ELR (cell line): Measurements from ENCODE around the gene M1AP.
A peak's percentile ranks its signal among the peaks of the same experiment; 100 is the strongest.

ENCODE experiments used
- DNase-seq: peaks from one replicate; pipeline ENCODE4 v3.0.0-alpha.2; 2015; ENCODE audit warnings: low read depth

M1AP gene

DNA sequence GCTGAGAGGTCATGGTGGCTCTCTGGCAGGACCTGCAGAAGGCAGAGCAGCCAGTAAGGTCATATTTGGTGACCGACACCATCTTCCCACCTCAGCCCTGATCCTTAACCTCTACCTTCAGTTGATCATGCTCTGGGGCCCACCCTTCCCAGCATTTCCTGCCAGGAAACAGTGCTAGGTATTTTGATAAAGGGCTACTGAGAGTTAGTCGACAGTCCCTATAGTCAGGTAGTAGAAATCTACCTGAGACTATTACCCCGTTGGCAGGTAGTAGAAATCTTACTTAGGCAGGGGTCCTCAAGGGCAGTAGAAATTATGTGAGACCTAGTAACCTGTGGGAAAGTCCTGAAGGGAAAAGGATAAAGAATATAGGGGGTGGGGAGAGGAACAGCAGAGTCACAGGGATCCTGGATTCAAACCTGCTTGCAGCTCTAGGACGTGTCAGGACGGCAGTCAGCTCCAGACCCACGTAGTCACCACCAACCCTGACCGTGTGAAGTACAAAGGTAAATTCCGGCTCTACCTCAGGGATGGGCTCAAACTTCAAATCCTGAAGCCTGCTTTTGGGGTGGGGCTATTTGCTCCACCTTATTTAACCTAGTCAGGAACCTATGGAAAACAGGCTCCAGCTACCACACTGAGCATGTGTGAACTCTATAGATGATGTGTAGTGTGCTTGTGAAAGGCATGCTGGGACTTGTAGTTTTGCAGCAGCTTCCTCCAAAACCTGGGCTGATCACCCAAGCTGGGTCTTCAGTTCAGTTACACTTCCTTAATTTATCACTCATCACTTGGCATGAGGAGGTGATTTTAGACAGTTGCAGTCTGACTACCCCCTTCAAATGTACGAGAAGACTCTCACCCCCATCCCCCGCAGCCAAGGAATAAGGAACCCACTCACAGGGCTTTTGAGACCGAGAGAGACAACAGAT lies 122.1 kb downstream of the M1AP start, which contains the start of gene DQX1:
DQX1 (minus strand) TSS at position 515 of the 932 bp plus-strand sequence; CDS start at position 13, 502 bp downstream.
- DNase-seq, result peak; percentile 64

DNA sequence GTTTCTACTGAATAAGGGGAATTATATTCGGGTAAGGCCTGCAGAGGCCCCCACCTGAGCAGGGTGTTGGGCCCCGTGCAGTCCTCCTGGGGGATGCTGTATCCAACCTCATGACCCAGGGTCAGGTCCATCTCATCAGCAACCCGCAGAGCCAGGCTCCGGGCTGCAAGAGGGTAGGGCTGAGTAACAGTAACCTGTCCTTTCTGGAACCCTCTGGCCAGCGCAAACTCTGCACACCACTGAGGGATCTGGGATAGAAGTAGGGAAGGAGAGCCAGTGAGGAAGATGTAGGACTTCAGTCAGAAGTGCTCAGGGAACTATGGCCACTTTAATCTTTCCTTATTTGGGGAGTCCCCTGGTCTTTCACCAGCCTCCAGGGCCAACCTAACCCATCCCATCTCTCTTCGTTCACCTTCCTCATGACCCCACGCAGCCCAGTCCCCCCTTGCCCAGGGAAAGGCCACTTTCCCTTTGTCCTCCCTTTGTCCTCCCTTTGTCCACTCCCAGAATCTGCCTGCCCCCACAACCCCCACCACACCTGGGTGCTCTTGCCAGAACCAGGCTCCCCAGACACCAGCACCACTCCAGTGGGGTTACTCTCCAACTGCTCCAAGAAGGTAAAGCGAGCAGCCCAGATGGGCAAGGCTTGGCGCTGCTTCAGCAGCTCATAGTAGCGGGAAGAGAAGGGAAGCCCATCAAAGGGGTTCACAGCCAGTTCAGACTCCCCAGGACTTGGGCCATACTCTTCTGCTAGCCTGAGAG lies 123.0 kb downstream of the M1AP start:
- DNase-seq, result no peak

DNA sequence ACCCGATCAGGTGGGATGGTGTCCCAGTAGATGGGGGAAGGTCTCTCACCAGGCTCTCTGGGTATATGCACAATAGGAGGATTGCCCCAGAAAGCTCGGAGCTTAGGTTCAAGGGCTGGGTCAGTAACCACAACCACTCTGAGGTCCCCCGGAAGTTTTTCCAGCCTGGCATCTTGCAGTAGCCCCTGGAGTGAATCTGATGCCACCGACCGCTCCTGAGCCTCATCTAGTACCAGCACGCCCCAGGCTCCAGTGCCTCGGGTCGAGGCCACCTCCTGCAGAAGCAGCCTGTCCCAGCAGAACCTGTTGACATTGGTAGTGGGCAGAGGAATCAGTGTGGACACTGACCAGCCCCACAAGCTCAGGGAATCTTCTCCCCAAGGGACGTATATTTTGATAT lies 124.1 kb downstream of the M1AP start:
- DNase-seq, result no peak

DNA sequence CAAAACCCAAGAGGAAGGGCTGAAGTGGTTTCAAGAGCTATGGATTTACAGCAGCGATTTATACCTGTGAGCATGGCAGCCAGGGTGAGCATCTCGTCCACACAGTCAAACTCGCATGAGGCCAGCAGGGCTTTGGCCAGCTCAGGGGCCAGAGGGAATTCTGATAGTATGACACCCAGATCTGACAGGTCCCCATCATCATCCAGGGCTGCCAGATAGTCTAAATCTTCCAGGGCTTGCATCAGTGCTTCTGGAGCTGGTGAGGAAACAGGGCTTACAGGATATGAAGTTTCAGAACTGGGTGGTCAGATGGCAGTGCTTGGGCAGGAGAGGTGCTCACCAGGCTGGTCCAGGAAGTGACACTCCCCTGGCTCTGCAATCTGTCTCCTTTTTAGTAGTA lies 125.6 kb downstream of the M1AP start:
- no peak for DNase-seq

DNA sequence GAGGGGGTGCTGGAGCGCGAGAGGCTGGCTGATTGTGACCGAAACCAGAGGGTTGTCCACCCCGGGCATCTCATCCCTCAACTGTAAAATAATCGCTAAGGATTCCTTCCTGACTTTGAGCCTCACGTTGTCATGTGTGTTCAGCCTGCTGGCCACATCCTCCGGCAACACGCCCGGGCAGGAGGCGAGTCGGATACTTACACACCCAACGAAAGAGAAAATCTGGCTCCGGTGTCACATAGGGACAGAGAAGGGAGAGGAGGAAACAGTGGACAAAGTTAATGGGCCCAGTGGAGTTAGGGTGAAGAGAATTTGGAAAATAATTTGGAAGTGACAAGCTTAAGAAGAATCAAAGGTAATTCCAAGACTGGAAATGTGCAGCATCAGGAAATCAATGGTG lies 131.5 kb downstream of the M1AP start:
- no peak for DNase-seq

DNA sequence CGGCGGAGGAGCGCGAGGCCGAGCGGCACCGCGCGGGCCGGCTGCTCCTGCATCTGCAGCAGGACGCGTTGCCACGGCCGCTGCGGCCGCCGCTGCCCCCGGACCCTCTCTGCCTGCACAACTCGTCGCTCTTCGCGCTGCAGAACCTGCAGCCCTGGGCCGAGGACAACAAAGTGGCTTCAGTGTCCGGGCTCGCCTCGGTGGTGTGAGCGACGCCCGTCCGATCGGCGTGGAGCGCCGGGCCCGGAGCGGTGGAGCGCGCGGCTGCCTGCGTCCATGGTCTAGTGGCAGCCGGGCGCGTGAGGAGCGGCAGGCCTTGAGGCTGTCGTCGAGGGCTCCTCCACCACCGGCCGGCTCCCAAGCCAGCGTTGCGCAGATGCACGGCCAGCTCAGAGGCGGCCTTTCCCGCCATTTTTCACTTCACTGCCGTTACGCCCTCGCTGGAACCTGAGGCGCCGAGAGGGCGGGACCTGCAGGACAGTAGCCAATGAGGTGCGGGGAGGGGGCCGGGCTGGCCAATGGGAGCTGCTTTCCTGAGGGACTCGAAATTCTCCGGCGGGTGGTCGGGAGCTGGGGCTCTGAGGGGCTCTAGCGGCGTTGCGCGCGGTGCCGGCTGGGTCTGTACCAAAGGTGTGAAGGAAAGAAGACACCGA lies 132.0 kb downstream of the M1AP start:
- DNase-seq, result no peak

DNA sequence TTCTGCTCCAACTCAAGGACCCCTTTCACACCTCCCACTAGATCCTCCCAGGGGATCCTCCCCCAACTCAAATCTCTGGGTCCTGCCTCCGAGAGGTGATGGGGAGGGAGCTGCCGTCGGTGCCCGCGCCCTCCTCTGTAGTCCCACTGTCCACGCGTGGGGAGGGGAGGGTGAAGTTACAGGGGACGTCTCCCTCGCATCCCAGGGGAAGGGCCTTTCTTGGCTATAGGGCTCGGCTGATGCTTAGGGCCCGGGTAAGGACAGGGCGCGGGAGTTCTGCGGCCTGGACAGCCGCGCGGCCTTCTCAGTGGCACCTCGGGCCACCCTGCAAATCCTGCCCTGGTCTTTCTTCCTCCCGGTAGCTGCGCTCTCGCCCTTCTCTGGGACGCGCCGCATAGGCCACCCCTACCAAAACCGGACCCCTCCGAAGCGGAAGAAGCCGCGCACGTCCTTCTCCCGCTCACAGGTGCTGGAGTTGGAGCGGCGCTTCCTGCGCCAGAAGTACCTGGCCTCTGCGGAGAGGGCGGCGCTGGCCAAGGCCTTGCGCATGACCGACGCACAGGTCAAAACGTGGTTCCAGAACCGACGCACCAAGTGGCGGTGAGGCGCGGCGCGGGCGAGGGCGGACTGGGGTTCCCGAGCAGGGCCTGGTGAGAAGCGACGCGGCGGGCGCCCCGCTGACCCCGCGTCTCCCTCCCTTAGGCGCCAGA lies 132.7 kb downstream of the M1AP start:
- no peak for DNase-seq

DNA sequence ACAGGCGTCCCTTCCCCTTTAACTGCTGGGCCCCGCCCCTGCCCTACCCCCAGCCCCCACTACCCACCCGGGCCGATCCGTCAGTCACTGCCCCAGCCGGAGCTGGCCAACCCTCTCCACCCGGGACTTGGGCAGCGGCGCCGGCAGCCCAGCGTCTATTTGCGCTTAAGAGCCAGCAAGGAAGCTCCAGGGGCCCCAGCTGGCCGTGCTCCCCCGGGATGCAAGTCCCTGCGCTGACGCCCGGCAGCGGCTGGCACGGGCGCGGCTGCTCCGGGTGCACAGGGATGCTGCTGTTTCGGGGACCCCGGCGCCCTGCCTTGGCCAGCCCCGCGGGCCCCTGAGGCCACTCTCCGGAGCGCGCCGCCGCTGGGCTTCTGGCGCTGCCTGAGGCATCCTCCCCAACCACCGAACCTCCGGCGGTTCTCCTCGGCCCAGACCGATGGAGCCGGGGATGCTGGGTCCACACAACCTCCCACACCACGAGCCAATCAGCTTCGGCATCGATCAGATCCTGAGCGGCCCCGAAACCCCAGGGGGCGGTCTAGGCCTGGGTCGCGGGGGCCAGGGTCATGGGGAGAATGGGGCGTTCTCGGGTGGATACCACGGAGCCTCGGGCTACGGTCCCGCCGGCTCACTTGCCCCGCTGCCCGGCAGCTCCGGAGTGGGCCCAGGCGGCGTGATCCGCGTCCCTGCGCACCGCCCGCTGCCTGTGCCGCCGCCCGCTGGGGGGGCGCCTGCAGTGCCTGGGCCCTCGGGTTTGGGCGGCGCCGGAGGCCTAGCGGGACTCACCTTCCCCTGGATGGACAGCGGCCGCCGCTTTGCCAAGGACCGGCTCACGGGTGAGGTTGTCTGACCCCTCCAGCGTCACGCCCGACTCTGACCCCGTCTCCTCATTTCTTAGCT lies 133.5 kb downstream of the M1AP start, which contains the start of gene TLX2:
TLX2 (plus strand) TSS at position 83 of the 903 bp plus-strand sequence; CDS start at position 440, 357 bp downstream.
- DNase-seq, result no peak

DNA sequence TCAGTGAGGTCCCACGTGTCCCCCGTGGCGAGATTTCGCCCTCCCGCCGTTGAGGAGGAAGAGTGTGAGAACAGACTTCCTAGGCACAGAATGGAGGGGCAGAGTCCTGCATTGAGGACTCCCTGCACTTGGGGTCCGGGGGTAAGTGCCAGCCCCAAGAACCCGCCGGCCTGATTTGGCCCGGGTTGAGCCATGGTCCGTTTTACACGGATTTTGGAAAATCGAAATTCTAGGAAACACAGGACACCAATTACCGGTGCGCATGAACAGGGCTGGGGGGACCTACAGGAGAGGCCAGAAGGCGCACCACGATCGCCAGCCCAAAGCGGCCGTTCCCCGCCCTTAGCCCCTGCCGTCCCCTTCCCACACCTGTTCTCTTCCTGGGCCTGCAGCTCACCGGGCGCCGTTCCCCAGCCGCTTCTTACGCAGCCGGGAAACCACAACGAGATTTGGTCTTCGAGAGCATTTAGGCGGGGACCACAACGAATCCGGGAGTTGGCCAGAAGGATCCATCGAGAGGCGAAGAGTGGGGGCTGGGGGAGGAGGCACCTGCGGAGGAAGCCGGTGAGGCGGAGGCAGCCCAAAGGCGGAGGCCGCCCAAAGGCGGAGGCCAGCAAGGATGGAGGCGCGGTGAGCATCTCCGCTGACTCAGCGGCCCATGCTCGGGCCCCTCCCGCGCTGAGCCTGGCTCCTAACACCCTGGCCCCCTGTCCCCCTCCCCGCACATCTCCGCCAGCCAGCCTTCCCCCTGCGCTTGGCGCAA lies 134.3 kb downstream of the M1AP start:
- no peak for DNase-seq

DNA sequence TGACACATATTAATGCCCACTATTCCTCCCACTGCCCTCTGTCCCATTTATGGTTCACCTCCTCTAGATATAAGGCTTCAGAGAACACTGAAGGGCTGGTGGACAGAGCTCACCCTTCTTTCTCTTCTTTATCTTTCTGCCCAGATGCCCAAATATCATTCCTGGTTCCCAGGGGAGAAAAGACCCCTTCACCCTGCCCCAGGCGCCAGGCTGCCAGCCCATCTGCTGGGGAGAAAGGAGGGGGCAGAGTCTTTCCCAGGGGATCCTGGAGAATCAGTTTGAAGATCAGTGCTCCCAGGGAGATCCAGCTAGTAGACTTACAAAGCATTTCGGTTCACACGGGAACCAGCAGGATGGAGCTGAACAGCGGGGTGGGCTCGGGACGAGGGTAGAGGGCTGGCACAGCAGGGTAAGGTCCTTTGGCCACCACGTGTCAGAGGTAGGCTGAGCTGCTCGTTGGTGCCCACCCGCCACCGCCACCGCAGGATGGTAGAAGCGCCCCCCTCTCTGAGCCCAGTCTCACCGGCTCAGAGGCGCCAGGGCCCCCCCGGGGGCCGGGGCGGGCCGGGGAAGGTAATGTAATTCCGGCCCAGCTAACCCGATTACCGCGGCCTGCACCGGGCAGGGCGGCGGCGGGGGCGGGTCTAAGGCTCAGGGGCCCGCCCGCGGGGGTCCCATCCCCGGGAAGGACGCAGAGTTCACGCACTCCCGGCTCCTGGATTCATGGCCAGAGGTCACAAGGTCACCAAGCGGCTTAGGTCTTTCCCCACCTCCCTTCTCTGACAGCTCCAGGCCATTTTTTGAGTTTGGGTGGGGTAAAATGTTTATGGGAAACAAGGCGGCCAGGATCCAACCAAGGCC lies 135.2 kb downstream of the M1AP start:
- DNase-seq, result no peak

DNA sequence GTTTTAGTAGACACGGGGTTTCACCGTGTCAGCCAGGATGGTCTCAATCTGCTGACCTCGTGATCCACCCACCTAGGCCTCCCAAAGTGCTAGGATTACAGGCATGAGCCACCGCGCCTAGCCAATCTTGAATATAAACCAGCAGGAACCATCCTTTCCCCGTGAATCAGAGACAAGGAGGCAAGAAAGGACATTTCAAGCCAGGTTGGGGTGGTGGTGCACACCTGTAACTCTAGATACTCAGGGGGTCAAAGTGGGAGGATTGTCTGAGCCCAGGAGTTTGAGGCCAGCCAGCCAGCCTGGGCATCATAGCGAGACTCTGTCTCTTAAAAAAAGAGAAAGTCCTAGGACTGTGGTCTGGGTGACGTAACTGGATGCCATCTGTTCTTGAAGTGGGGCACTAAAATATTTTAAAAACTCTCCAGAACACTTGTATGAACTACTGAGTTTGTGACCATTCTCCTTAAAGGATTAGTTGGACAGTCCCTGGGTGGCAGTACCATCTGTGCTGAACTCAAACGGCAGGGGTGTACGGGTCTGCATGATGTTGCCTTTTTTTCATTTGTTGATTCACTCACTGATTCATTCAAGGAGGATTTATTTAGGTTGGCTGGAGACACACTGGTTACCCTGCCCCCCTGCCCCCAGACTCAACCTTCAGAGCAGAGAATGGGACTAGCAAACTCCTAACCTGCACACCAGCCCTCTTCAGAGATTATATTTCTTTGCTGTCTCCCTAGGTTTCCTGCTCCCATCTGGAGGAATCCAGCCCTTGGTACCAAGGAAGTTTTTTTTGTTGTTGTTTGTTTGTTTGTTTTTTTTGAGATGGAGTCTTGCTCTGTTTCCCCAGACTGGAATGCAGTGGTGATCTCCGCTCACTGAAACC lies 136.8 kb downstream of the M1AP start:
- DNase-seq, result peak; percentile 40

DNA sequence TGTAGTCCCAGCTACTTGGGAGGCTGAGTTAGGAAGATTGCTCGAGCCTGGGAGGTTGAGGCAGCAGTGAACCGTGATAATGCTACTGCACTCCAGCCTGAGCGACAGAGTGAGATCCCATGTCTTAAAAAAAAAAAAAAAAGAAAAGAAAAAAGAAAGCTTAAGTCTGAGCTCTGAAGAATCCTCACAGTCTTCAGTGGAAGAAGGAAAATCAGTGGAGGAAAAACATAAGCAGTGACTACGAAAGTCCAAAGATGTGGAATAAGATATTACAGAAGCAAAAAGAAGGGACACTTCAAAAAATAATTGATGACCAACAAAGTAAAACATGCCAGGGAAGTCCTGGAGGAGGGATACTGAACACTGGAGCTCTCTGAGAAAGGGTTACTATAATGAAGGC lies 137.9 kb downstream of the M1AP start:
- no peak for DNase-seq

DNA sequence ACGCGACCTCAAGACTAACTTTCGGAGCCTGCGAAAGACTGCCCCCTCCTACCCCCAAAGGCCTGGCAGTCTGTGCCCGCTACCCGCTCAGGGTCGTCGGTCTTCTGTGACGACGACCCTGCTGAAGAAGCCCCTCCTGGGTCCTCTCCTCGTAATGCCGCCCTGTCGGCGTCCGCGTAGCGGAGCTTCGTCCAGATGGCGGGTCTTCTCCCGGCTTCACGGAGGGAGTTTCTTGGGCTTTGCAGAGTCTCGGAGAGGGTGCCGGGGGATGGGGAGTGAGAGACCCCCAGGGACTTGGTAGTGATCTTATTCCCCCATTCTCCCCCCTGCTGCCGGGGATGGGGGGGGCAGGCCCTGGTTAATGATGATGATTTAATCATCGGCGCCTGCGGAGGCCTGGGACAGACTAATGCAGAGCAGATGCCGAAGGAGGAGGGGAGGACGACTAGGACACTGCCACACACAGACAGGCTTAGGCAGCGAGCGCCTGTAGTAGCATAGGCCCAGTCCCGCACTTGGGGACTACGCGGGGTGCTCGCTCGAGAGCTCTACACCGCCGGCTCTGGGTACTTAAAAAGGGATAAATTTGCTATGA lies 140.1 kb downstream of the M1AP start:
- DNase-seq, result peak; percentile 64
